ENCODE measurements around the gene TBL2. TPM values are rescaled to one million over a fixed set of nuclear protein-coding genes. Genes with fewer than 3 reads are reported as not detected.

TBL2 gene
- polyA plus RNA-seq, 3 donors: 10.4 to 40.1 (median 26.2) TPM

GRCh38 chr7:73599151-73599882, 20.9 kb upstream of the TBL2 start:
- Histone ChIP-seq H3K79me2 (ENCODE audit: insufficient read depth, low read length) (no peaks in the 10 kb centered on the region), H4K20me1 (ENCODE audit: insufficient read depth, low read length) (no peaks in the 10 kb centered on the region), H3K27me3 (ENCODE audit: control insufficient read depth in 2 of 2, insufficient read depth in 2 of 2, low read length in 2 of 2) (peaks cover 2 to 55% of the 10 kb centered on the region in 2 donors), H2AFZ (ENCODE audit: insufficient read depth, low read depth, low read length, poor library complexity, severe bottlenecking) (no peak overlapping the region), H3K4me1 (ENCODE audit: control insufficient read depth in 1 of 2, insufficient read depth in 2 of 2, low read length in 2 of 2) (peaks cover 36 to 54% of the 10 kb centered on the region in 2 donors), H3K4me3 (replicated peaks in 1 of 3; ENCODE audit: low read depth in 2 of 3, low read length in 3 of 3) (peak overlapping the region in 1 of 3 experiments; percentile 3), H3K4me2 (replicated peaks; ENCODE audit: extremely low read depth, low read length, poor library complexity, severe bottlenecking) (peak overlapping the region; percentile 2), H3K9me3 (replicated peaks in 1 of 2; ENCODE audit: control insufficient read depth in 1 of 2, insufficient read depth in 1 of 2, low read length in 2 of 2) (peaks cover 0 to 4% of the 10 kb centered on the region in 2 donors), H3K27ac (ENCODE audit: low read depth in 1 of 2, low read length in 2 of 2) (no peak overlapping the region), H3K36me3 (replicated peaks in 1 of 2; ENCODE audit: control insufficient read depth in 1 of 2, insufficient read depth in 2 of 2, low read length in 2 of 2) (no peaks in the 10 kb centered on the region), H3K9ac (ENCODE audit: insufficient read depth, low read length, poor library complexity, severe bottlenecking) (no peak overlapping the region)
- 74% methylated on average over 12 of the region's 13 CpGs for WGBS (ENCODE audit: insufficient coverage)
- TF ChIP-seq CTCF (IDR thresholded peaks at IDR 0.05): no peak
- Mint-ChIP-seq H3K36me3 (peaks cover 9 to 14% of the 10 kb centered on the region in 2 donors), H3K4me1 (peaks cover 53% of the 10 kb centered on the region), H3K4me3 (peak overlapping the region in 1 of 2 donors; percentile 76), H3K9me3 (peaks cover 7 to 16% (median 13%) of the 10 kb centered on the region in 7 donors), H3K27ac (peak overlapping the region in 4 of 7 donors; percentile 14 to 88 (median 72)), H3K27me3 (ENCODE audit: low read depth in 3 of 3) (peaks cover 50 to 76% (median 62%) of the 10 kb centered on the region in 3 donors)
- DNase-seq: no peak
- intact Hi-C loops (cut with micrococcal nuclease): no loop called here

GRCh38 chr7:73597978-73598782, 19.8 kb upstream of the TBL2 start:
- Mint-ChIP-seq H3K4me3 (peak overlapping the region in 1 of 2 donors; percentile 27), H3K27me3 (ENCODE audit: low read depth in 3 of 3) (peaks cover 46 to 74% (median 60%) of the 10 kb centered on the region in 3 donors), H3K4me1 (peaks cover 59% of the 10 kb centered on the region)

More at GRCh38 chr7:73597978-73598782, 19.8 kb upstream of the TBL2 start:
- 77% methylated on average over 2 of the region's 5 CpGs for WGBS (ENCODE audit: insufficient coverage)
- peaks cover 7 to 18% (median 12%) of the 10 kb centered on the region in 7 donors for H3K9me3 Mint-ChIP-seq
- H3K36me3 Mint-ChIP-seq: peaks cover 9 to 14% of the 10 kb centered on the region in 2 donors
- H3K27ac Mint-ChIP-seq: peak overlapping the region in 1 of 7 donors; percentile 42
- Histone ChIP-seq H3K27ac (ENCODE audit: low read depth in 1 of 2, low read length in 2 of 2) (no peak overlapping the region), H4K20me1 (ENCODE audit: insufficient read depth, low read length) (no peaks in the 10 kb centered on the region), H3K9me3 (replicated peaks in 1 of 2; ENCODE audit: control insufficient read depth in 1 of 2, insufficient read depth in 1 of 2, low read length in 2 of 2) (peaks cover 0 to 4% of the 10 kb centered on the region in 2 donors), H3K36me3 (replicated peaks in 1 of 2; ENCODE audit: control insufficient read depth in 1 of 2, insufficient read depth in 2 of 2, low read length in 2 of 2) (no peaks in the 10 kb centered on the region), H3K4me3 (replicated peaks in 1 of 3; ENCODE audit: low read depth in 2 of 3, low read length in 3 of 3) (no peak overlapping the region), H3K4me2 (replicated peaks; ENCODE audit: extremely low read depth, low read length, poor library complexity, severe bottlenecking) (no peak overlapping the region), H2AFZ (ENCODE audit: insufficient read depth, low read depth, low read length, poor library complexity, severe bottlenecking) (no peak overlapping the region), H3K9ac (ENCODE audit: insufficient read depth, low read length, poor library complexity, severe bottlenecking) (no peak overlapping the region), H3K79me2 (ENCODE audit: insufficient read depth, low read length) (no peaks in the 10 kb centered on the region), H3K4me1 (ENCODE audit: control insufficient read depth in 1 of 2, insufficient read depth in 2 of 2, low read length in 2 of 2) (peaks cover 43 to 59% of the 10 kb centered on the region in 2 donors), H3K27me3 (ENCODE audit: control insufficient read depth in 2 of 2, insufficient read depth in 2 of 2, low read length in 2 of 2) (peaks cover 2 to 53% of the 10 kb centered on the region in 2 donors)
- DNase-seq: no peak
- no peak for TF ChIP-seq CTCF (IDR thresholded peaks at IDR 0.05)
- intact Hi-C loops (cut with micrococcal nuclease): no loop called here
